Activated T-cell treated with anti-CD3 and anti-CD28 coated beads for 1 hour (primary cell): ENCODE measurements around the gene ASPG.

Experiments used
- DNase-seq: peaks from one replicate; pipeline ENCODE4 v3.0.0-alpha.2; 2020; ENCODE audit warnings: low read depth

ASPG gene

GRCh38 chr14:104075530-104076151 lies 9.9 kb upstream of the ASPG start:
- DNase-seq: no peak

DNA sequence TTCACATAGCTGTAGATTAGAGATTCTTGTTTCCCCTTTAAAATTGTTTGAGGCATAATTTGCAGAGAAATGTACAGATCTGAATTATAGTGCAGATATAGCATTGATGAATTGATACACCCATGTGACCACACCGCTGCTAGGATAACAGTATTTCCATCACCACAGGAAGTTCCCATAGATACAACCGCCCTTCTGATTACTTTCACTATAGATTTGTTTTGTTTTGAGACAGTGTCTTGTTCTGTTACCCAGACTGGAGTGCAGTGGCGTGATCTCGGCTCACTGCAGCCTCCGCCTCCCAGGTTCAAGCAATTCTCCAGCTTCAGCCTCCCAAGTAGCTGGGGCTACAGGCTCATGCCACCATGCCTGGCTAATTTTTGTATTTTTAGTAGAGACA lies 8.8 kb upstream of the ASPG start:
- DNase-seq: no peak

DNA sequence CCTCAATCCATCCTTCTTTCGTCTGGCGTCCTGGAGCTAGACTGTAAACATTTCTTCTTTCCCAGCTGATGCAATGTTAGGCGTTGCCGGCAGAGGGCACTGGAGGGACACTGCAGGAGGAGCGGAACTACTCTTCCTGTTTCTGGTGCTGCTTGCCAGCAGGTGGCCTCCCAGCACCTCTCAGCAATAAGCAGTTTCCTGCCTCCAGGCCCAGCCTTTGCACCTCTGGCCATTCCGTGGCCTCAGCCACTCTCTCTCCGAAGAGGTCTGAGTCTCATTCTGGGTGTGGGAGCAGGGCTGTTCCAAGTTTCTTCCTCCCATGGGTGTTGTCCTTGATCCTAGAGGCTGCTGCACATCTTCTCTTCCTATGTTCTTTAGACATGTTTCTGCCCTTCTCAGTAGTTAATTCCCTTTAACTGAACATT lies 7.5 kb upstream of the ASPG start:
- DNase-seq: peak; percentile 78

GRCh38 chr14:104080376-104081260 lies 4.9 kb upstream of the ASPG start:
- no peak for DNase-seq

DNA sequence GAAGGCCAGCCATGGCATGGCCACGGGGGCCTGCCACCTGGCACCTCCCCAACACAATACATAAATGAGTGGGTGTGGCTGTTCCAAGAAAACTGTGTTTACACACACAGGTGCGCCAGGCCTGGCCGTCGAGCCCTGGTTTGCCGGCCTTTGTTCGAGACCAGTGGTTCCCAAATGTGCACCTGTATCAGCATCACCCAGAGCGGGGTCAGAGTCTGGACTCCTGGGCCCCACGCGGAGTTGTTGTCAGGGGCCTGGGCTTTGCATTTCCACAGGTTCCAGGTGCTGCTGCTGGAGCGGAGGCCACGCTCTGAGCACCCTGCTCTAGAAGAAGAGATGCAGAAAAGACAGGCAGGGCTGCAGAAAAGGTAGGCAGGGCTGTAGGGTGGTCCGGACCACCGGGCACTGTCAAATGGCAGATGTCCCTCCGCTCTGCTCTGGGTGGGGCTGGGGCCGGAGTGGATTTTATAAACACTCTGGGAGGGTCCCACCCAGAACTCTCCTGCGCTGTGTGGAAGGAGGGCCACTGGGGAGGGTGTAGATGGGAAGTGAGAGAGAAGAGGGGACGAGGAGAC lies 4.2 kb upstream of the ASPG start:
- no peak for DNase-seq

DNA sequence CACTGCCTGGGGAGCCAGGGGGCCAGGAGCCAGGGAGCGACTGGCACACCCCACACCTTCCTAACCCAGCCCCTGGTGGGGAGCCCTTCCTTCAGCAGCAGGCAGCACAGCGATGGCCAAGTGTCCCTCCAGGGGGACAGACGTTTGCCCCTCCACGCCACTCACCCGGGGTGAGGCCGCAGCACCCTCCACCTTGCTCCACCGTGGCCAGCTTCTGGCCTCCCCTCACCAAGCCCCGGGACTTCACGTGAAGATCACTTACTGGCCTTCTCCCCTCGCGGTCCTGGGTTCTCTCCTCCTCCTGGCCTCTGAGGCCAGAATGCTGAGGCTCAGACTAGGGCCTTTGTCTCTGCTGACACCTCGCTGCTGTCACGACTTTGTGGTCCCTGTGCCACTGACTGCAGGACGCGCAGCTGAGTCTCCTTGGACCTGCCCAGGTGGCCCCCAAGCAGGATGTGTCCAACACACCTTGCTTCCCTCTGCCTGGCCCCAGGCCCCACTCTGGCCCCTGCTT lies 3.5 kb upstream of the ASPG start:
- no peak for DNase-seq

- no peak for DNase-seq
These were observed 2.7 kb upstream of the ASPG start for GRCh38 chr14:104082807-104083206.

- DNase-seq: no peak
These were observed 1.1 kb upstream of the ASPG start for GRCh38 chr14:104084251-104085002.

GRCh38 chr14:104085889-104086201 lies 345 bp downstream of the ASPG start:
- no peak for DNase-seq

- DNase-seq: no peak
These were observed 735 bp downstream of the ASPG start for GRCh38 chr14:104086210-104086660.

DNA sequence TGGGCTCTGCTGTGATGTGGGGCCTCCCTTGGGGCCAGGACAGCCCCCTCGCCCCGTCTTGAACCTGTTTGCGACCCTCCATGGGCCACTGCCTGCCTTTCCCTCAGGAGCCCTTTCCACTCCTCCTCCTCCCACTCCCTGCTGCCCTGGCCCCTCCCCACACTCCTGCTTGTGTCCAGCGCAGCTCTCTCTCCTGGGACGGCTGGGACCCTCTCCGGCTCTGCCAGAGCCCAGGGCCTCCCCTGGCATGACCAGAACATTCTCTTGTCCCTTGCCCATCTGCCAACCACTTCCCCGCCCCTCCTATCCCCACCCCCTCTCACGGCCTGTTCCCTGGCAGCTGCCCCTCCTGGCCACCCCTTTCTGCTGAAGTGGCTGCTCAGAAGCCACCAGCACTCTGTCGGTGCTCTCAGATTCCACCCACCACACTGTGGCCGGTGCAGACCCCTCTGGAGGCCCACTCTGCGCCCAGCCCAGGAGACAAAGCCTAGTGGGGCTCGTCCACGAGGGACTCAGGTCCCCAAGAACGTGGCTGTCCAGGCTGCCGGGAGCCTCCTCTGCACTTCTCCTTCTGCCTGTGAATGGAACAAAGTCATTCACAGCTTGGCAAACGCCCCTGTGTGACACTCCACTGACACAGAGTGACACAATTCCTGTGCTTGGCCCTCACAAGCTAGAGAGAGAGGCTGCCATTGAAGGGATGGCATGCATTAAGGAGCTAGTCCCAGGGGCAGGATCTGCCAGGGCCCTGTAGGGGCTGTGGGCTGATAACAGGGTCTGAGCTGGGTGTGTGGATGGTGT lies 1.4 kb downstream of the ASPG start:
- DNase-seq: no peak

DNA sequence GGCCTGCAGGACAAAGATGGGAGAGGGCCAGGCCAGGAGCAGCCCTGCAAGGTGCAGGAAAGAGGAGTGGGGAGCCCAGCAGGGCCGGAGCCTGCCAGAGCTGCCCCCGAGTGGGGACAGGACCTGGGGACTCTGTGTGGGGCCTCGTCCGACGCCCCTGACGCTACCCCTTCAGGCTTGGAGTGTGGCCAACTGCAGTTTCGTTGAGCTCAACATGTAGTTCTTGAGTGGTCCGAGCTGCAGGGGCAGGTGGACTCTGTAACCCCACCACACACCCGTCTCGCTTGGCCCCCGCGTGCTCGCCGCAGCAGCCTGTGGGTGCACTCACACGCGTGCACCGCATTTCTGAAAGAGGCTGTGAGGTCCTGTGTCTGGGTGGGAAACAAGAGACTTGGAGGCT lies 2.0 kb downstream of the ASPG start:
- DNase-seq: no peak

DNA sequence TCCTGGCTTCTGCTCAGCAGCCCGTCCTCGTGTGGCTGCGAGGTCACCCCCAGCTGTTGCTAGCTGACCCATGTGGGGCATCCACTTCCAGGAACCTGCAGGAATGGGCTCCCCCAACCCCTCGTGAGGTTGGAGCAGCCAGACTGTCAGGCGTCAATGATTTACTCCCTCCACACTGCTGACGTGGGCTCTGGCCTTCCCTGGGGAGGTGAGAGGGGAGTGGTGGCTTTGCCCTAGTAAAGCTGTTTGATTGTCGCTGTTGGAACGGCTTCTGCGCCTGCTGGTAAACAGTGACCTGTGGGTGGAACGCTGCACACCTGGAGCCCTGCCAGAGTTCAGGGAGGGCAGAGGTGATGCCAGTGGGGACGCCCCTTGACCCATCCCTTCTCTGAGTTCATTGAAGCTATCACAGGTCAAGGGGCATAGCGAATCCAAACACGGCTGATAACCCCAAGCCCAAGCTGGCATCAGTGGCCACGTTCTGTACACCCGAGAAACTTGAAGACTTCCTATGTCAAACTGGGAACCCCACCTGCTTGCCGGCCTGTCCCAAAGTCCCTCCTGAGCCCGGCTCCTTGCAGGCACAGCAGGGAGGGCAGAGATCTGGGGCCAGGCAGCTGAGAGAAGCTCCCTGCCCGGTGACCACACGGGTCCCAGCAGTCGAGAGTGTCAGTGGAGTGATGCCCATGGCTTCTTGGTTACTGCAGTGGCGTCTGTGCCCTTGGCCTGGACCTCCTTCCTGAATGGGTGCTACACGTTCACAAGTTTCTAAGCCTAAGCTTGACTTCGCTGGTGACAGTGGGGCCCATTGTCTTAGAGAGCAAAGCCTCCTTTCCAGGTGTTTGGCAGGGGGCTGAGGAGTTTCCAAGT lies 2.7 kb downstream of the ASPG start:
- DNase-seq: no peak

- no peak for DNase-seq
These were observed 4.7 kb downstream of the ASPG start for GRCh38 chr14:104090071-104090748.

DNA sequence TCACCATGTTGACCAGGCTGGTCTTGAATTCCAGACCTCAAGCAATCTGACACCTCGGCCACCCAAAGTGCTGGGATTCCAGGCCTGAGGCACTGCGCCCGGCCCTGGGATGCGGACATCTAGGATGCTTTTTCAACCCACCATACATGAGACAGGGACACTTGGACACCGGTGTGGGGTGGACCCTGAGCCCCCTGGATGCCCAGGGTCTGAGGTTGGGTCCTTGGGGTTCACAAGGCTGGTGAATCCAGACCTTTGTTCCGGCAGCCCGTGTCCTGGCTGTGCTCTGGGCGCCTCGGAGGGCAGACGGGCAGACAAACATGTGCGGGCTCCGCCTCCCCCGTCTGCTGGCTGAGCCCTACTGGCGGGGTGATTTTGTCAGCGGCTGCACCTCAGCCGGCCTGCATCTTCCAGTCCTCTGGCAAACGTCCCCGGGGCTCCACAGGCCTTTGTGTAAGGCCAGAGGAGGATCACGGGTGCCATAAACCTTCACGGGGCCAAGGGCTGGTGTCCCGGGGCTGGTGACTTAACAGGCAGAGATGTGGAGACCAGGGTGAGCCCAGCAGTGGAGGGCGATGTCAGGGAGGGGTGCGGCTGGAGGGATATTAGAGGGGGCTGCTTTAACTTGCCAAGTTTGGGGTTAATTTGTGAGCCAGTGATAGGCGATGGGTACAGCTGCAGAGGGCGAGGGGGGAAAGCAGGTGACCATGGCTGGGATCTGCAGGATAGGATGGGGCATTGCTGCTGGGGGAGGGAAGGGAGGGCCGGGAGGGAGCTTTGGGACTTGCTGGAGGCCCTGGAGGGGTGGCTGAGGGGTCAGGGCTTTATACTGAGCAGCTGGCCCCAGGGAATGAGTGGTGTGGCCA lies 5.8 kb downstream of the ASPG start:
- no peak for DNase-seq

- no peak for DNase-seq
These were observed 6.6 kb downstream of the ASPG start for GRCh38 chr14:104091927-104092771.

DNA sequence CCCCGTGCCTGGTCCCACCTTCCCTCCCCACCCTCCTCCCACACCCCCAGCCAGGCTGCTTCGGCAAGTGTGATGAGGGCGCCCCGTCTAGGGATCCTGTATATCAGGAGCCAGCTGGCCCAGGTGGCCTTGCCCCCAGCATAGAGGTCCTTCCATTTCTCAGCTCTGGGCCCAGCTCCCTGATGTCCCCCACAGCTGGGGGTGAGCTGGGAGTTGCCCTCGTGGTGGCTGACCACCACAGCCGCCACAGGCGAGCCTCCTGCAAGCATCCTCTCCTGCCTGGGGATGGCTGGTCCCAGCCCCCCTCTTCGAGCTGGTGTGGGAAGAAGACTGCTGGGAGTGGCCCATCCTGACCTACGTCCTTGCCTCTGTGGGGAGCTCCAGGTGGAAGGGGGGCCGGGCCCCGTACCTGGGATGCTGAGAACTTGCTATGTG lies 7.4 kb downstream of the ASPG start:
- DNase-seq: no peak
